GM12892 (cell line): ENCODE measurements around the gene PRRC2A.

Experiments used
- DNase-seq: peaks from one replicate; pipeline ENCODE4 v3.0.0; 2011; ENCODE audit not compliant: insufficient read length
- FAIRE-seq: peaks from 2 replicates; lab custom pipeline; 2011; peaks lifted over from hg19 to GRCh38; lab: Jason Lieb, UNC
- POLR2A ChIP-seq: IDR thresholded peaks from 2 replicates; pipeline ENCODE4 v1.6.1; 2011; ENCODE audit warnings: low read depth, low read length, control low read depth
- POLR2AphosphoS5 ChIP-seq: IDR thresholded peaks from 2 replicates; pipeline ENCODE4 v1.6.1; 2011; ENCODE audit warnings: low read depth, low read length, control low read depth
- TAF1 ChIP-seq: IDR thresholded peaks from 2 replicates; pipeline ENCODE4 v1.6.1; 2011; ENCODE audit warnings: low read depth, mild to moderate bottlenecking, control low read depth, low read length, borderline replicate concordance

PRRC2A gene

GRCh38 chr6:31665501-31666336, 45.2 kb downstream of the PRRC2A start, which contains the start of gene CSNK2B:
Gene CSNK2B (plus strand): TSS chr6:31666080. CDS start chr6:31666832, 752 bp downstream.
- peak; percentile 97 for DNase-seq
- TF ChIP-seq TAF1: peak; percentile 85
- TF ChIP-seq POLR2A: peak; percentile 97
- TF ChIP-seq POLR2AphosphoS5: peak; percentile 97
- peak; percentile 82 for FAIRE-seq

- TF ChIP-seq TAF1 (no peak), POLR2AphosphoS5 (no peak), POLR2A (no peak)
- FAIRE-seq (no peak), DNase-seq (no peak)
Observed at GRCh38 chr6:31666337-31666965, 45.9 kb downstream of the PRRC2A start.

- no peak for FAIRE-seq
- TF ChIP-seq POLR2AphosphoS5 (no peak), POLR2A (no peak), TAF1 (no peak)
- DNase-seq: no peak
Observed at GRCh38 chr6:31669676-31670075, 49.2 kb downstream of the PRRC2A start, which contains the start of gene LY6G5B. Gene LY6G5B (plus strand): TSS chr6:31669976. CDS start chr6:31670951, 975 bp downstream.

- TF ChIP-seq POLR2AphosphoS5 (no peak), TAF1 (no peak), POLR2A (no peak)
- DNase-seq (no peak), FAIRE-seq (no peak)
Observed at GRCh38 chr6:31676322-31676903, 55.9 kb downstream of the PRRC2A start.

DNA sequence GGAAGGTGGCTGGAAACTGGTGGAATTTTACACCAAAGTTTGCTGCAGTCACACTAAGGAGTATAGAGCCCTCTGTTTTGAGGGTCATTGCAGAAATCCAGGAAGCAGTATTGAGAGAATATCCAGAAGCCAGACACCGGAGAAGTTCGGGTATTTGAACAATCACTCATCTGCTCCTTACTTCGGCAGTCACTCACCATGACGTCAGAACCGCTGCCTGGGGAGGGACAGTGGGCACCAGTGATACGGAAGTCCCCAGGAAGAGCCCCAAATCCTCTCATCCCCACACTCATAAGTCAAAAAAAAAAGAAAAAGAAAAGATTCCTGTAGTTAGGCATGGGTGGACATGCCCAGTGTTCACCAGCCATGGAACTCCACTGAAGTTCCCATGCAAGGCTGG, 56.4 kb downstream of the PRRC2A start:
- no peak for TF ChIP-seq POLR2AphosphoS5
- no peak for TF ChIP-seq TAF1
- no peak for TF ChIP-seq POLR2A
- FAIRE-seq: no peak
- DNase-seq: no peak

GRCh38 chr6:31677955-31678354, 57.4 kb downstream of the PRRC2A start:
- TF ChIP-seq POLR2AphosphoS5: no peak
- TF ChIP-seq POLR2A: no peak
- no peak for TF ChIP-seq TAF1
- FAIRE-seq: no peak

DNA sequence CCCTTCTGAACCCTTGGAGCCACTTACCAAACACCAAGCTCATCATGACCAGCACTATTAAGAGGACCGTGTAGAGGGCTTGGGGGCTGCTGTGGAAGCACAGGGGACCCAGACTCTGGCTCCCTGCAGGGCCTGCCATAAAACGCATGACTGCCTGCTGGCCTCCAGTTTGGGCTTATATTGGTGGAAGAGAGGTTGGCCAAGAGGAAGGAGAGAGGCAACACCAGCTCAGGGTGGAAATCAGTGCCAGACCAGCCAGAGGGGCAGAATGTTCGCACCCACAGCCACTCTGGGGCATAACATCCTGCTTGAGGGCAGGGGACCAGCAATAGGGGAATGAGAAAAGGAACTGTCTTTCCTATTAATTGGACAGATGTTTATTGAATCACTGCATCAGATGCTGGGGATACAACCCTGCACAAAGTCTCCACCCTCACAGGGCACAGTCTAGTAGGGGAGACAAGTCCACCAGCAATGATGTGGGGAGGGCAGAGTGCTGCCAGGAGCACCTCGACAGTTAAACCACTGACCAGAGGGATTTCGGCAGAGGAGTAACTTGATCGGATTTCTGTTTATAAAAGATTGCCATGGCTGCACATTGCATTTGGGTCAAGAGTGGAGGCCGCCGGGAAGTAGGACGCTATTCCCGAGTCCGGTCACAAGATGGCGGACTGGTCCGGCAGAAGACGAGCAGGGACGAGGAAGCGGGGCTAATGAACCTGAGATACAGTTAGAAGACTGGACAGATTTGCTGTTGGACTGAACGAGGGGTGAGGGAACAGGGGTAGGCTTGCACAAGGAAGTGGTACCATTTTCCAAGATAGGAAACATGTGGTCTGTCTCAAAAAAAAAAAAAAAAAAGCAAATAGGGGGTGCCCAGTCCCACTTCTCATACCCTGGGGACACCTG, 60.0 kb downstream of the PRRC2A start, which contains the start of gene LY6G5C:
TSS of gene LY6G5C (minus strand) at position 842 of the 909 bp plus-strand sequence. CDS start at position 148, 694 bp downstream.
- peak; percentile 52 for DNase-seq
- FAIRE-seq: peak; percentile 90

More at GRCh38 chr6:31677955-31678354, 57.4 kb downstream of the PRRC2A start:
- no peak for DNase-seq

GRCh38 chr6:31681135-31681671, 60.7 kb downstream of the PRRC2A start:
- DNase-seq (peak; percentile 71), FAIRE-seq (no peak)
- no peak for TF ChIP-seq POLR2A
- no peak for TF ChIP-seq POLR2AphosphoS5
- TF ChIP-seq TAF1: no peak

More for the DNA sequence above, 60.0 kb downstream of the PRRC2A start, which contains the start of gene LY6G5C:
- TF ChIP-seq POLR2A: no peak
- peak; percentile 8; the same call in 1 of the 2 replicates for TF ChIP-seq TAF1

- FAIRE-seq (no peak), DNase-seq (no peak)
- TF ChIP-seq POLR2AphosphoS5 (no peak), TAF1 (no peak), POLR2A (no peak)
Observed at GRCh38 chr6:31683591-31683990, 63.1 kb downstream of the PRRC2A start.

GRCh38 chr6:31686483-31686882, 66.0 kb downstream of the PRRC2A start:
- TF ChIP-seq POLR2AphosphoS5 (no peak), POLR2A (no peak), TAF1 (no peak)
- FAIRE-seq (no peak), DNase-seq (no peak)

DNA sequence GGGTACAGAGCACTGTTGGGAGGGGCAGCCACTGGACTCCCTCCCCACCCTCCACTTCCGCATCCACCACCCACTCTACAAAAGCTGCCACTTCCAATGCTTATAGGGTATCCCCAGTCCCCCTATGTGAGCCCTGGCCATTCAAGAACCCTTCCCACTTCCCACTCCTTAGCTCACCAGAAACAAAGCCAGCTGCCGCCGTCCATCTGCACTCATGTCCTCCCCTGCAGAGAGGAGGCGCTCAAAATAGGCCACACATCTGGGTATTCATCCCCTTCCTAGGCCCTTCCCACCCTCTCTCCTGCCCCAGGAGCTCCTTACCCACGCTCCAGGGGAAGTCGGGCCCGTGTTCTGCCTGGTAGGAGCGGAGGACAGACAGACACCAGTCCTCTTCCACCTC, 66.8 kb downstream of the PRRC2A start:
- TF ChIP-seq POLR2AphosphoS5 (no peak), POLR2A (no peak), TAF1 (no peak)
- FAIRE-seq (no peak), DNase-seq (no peak)
